HFF-Myc (cell line): ENCODE results near the gene IFT57.

ENCODE experiments used
- DNase-seq: peaks from one replicate; pipeline ENCODE4 v3.0.0-alpha.2; 2011; ENCODE audit warnings: low read depth; ENCODE audit errors: extremely low read depth
- H3K4me3 ChIP-seq: replicated peaks from 2 replicates; pipeline ENCODE4 v1.5.1; 2011; ENCODE audit warnings: low read depth, mild to moderate bottlenecking, control low read depth, low read length
- TF ChIP-seq, protein P1 (sequence below): IDR thresholded peaks from 2 replicates; pipeline ENCODE4 v1.5.1; 2012; ENCODE audit warnings: mild to moderate bottlenecking, low read depth, low read length, control low read depth; ENCODE audit errors: missing control alignments

The IFT57 gene

DNA sequence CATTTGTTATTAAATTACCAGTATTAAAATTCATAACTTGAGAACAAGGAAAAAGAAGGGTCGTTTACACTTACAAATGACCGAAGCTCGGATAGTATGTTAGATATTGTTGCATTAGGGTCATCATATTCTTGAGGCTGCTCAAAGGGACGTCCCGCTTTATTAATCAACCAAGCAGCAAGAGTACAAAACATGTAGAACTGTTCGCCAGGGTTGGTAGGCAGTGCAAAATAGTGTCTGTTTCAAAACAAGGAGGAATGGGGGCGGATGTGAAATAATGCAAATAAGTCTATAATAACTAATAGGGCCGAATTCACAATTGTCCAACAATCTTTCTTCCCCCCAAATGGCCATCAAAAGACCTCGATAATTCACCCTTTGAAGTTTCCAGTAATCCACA is 2.9 kb downstream of the IFT57 start:
- TF ChIP-seq, protein P1, sequence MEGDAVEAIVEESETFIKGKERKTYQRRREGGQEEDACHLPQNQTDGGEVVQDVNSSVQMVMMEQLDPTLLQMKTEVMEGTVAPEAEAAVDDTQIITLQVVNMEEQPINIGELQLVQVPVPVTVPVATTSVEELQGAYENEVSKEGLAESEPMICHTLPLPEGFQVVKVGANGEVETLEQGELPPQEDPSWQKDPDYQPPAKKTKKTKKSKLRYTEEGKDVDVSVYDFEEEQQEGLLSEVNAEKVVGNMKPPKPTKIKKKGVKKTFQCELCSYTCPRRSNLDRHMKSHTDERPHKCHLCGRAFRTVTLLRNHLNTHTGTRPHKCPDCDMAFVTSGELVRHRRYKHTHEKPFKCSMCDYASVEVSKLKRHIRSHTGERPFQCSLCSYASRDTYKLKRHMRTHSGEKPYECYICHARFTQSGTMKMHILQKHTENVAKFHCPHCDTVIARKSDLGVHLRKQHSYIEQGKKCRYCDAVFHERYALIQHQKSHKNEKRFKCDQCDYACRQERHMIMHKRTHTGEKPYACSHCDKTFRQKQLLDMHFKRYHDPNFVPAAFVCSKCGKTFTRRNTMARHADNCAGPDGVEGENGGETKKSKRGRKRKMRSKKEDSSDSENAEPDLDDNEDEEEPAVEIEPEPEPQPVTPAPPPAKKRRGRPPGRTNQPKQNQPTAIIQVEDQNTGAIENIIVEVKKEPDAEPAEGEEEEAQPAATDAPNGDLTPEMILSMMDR, result no peak
- H3K4me3 ChIP-seq, result no peak overlapping the region
- no peak for DNase-seq

DNA sequence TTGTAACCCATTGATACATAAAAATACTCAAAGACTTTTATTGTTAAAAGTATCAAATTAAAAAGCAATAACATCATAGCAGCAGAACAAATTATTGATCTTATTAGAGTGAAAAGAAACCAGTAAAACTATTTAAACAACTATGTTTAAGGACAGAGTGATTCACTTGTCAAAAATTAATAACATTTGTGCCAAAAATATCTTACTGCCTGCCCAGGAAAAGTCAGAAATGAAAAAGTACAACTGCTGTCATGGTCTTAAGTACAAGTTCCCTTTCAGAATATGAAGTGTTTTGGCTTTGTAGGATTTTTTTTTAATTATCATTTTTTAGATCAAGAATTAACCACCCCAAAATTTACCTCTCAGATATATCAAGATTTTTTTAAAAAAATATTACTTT is 3.4 kb downstream of the IFT57 start:
- H3K4me3 ChIP-seq, result no peak overlapping the region
- TF ChIP-seq, protein P1, result no peak
- no peak for DNase-seq

DNA sequence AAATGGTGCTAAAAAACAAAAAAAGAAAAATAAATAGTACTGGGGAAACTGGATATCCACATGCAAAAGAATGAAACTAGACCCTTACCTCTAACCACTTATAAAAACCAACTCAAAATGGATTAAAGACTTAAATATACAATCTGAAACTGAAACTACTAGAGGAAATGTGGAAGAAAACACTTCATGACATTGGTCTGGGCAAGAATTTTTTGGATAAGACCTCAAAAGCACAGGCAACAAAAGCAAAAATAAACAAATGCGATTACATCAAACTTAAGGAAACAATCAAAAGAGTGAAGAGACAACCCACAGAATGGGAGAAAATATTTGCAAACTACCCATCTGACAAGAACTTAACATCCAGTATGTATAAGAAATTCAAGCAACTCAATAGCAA is 6.4 kb downstream of the IFT57 start:
- TF ChIP-seq, protein P1, result no peak
- no peak for DNase-seq
- no peak overlapping the region for H3K4me3 ChIP-seq

DNA sequence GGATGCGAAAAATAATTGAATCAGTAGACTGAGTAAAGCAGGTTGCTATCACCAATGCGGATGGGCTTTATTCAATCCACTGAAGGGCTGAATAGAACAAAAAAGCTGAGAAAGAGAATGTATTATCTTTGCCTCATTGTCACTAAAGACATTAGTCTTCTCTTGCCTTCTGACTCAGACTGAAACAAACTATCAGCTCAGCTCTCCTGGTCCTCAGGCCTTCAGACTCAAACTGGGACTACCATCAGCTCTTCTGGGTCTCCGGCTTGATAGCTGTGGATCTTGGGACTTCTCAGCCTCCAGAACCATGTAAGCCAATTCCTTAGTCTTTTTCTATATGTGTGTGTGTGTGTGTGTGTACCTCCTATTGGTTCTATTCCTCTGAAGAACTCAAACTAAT is 12.6 kb downstream of the IFT57 start:
- no peak overlapping the region for H3K4me3 ChIP-seq
- TF ChIP-seq, protein P1, result no peak
- no peak for DNase-seq

DNA sequence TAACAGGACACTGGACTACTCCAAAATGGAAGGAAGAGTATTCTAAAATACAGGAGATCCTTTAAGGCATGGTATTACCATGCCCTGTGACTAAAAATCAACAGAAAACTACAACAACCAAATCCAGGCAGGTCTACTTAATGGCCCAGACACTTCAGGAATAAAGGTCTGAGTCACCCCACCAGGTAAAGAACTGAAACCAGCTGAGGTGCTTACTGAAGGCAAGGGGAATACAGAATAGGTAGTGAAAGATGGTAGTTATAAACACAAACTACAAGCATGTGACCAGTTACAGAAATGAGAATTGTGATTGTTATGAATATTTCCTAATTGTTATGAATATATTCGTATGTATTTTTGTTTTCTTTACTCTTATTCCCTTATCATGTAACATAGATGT is 13.4 kb downstream of the IFT57 start:
- TF ChIP-seq, protein P1, result no peak
- no peak for DNase-seq

DNA sequence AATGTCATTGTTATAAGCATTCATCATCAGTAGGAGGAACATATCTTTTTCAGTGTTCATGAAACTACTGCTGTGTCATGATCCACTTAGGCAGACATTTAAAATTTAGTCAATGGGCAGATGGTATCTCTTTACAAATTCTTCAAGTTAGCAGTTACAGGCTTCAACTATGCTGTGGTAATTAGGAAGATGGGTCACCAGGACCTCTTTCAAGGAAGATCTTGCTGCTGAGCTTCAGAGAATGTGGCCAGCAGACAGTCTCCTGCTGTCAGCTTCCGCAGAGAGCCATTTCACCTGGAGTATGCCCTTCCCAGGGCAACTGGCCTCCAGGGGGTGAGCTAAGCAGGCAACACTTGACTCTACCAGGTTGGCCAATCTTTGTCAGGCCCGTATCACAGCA is 19.4 kb downstream of the IFT57 start:
- TF ChIP-seq, protein P1, result no peak
- no peak overlapping the region for H3K4me3 ChIP-seq
- DNase-seq, result no peak

More for the DNA sequence above, 13.4 kb downstream of the IFT57 start:
- no peak overlapping the region for H3K4me3 ChIP-seq

DNA sequence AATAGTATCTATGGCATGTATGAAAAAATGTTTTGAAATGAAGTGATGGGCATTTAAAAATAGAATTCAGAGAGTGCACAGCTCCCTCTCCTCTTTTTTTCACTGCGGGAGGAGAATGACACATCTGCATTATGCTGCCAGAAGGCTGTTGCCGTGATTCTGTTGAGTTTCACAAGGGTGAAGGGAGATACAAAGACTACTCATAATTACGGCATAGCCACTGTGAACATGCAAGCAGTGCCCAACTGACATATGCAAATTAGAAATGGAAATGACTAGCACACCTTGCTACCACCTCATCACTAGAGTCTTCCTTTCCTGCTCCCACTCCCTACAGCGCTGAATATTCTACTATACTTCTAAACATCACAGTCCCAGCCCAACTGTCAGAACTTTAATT is 20.1 kb downstream of the IFT57 start:
- no peak for DNase-seq
- no peak overlapping the region for H3K4me3 ChIP-seq
- TF ChIP-seq, protein P1, result no peak
